ENCODE results near the gene KCNH2.

Gene KCNH2

DNA sequence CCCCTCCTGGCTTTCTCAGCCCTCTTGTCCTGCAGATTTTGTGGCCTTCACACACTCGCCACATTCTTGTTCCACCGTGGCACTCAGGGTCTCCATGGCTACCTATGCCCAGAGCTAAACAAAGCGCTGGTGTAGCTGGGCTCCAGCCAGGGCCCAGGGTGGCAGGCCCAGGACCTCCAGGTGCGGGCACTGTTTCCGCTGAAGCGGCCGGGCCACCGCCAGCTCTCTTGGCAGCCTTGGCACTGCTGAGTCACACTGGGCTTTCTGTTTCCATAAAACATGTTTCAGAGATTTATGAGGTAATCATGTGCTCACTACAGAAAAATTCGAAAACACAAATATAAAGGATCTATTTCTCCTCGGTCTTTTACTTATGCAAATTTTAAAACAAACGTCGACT is 74.5 kb downstream of the KCNH2 start:
- no peak for DNase-seq

DNA sequence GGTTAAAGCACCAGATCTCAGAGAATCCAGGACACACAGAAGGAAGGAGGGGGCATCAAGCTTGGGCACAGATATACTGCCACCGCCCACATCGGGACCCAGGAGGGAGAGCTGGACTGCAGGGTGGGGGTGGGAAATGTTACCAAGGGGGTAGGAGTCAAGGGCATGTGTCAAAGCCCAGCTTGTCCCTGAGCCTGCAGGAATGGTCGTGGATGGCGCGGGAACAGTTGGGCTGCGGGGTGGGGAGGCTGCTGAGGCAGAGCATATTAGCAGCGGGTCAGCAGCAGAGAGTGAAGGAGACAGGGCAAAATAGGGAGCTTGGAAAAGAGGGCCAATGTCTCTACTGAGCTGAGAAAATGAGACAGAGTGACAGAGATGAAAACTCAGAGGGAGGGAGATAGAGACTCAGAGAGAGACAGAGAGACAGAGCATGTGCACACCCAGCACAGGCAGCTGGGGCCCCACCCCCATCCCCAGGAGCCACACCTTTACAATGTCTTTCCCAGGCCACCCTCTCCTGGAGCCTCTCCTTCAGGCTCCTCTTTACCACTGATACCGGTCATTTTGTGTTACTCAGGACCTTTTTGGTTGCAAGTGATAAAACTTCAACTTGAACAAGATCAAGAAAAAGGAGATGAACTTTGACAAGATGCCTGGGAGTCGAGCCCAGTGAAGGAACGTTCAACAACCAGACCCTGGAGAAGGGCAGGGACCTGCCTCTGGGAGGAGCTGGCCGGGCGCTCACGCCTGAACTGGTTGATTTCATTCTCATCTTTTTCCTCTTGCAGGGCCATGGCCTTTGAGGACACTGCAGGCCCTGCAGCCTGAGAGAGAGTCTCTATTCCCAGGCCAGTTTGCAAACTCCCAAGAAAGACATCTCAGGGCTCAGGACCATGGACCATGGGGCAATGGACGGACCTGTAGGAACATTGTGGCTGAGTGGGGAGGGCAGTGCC is 75.8 kb downstream of the KCNH2 start:
- DNase-seq: no peak

DNA sequence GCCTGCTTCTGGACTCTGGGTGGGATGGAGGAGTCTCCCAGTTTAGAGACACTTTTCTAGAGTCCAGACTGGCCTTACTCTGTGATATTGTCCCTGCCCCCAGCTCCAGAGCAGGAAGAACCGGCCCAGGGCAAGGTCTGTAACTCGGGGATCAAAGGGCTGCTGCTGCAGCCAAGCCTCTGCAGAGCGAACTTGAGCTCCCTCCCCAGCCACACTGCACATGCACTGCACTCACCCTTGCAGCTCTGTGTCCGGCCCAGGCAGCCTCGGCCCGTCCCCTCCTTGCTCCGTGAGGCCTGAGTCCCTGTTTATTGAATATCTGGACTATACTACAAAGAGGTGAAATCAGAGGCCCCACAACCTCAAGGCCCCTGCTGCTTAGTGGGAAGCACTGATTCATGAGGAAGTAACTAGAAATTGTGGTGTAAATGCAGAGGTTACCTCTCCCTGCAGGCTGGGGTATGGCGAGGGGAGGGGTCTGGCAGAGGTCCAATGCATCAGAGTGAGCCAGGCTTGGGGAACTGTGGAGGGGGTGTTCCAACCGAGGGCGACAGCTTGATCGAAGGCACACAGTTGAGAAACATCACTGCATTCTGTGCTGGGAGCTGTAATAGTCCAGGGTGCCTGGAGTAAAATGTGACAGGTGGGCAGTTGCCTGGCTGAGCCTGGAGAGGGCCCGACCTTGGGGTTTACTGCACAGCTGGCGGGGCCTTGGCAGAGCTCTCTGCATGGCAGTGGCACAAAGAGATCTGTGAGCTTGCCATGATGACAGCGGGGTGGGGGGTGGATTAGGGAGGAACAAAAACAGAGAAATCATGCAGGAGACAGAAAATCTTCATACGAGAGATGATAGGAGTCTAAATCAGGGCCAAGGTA is 76.7 kb downstream of the KCNH2 start:
- DNase-seq: no peak

DNA sequence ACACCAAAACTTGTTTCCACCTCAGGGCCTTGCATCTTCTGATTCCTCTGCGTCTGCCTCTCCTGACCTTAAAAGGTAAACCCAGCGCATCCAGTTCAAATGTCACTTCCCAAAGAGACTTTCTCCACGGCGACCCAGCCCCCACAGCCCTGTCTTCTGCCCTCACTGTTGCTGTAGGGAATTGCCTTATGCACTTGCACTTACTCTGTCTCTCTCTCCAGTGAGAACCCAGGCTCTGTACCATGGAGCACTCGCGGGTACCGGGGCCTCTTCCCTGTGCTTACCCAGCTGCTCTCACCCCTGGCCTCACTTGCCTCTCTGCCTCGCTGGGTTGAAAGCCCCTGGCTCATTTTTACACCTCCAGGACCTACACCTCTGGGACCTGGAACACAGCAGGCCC is 77.4 kb downstream of the KCNH2 start:
- DNase-seq: no peak

DNA sequence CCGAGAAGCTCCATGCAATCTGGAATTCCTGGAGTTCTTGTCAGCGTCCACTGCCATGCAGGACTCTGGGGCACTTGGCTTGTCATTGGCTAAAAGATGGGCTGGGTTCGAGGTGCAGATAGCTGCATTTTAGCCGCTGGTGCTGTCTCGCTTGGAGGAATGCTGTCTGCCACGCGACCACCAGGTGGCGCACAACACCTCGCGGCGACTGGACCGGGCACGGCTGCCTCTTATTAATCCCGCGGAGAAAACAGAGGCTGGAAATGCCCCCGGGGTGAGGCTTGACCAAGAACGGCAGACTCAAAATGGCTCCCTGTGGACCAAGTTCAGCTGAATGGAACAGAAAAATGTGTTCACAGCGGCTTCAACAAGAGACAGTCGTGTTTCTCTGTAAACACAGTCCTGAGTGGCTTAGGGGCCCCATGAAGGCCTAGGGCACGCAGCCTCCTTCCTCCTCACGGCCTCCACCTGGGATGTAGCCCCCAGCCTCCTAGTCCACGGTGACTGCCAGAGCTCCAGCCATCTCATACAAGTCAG is 79.6 kb downstream of the KCNH2 start:
- DNase-seq: peak; percentile 80

DNA sequence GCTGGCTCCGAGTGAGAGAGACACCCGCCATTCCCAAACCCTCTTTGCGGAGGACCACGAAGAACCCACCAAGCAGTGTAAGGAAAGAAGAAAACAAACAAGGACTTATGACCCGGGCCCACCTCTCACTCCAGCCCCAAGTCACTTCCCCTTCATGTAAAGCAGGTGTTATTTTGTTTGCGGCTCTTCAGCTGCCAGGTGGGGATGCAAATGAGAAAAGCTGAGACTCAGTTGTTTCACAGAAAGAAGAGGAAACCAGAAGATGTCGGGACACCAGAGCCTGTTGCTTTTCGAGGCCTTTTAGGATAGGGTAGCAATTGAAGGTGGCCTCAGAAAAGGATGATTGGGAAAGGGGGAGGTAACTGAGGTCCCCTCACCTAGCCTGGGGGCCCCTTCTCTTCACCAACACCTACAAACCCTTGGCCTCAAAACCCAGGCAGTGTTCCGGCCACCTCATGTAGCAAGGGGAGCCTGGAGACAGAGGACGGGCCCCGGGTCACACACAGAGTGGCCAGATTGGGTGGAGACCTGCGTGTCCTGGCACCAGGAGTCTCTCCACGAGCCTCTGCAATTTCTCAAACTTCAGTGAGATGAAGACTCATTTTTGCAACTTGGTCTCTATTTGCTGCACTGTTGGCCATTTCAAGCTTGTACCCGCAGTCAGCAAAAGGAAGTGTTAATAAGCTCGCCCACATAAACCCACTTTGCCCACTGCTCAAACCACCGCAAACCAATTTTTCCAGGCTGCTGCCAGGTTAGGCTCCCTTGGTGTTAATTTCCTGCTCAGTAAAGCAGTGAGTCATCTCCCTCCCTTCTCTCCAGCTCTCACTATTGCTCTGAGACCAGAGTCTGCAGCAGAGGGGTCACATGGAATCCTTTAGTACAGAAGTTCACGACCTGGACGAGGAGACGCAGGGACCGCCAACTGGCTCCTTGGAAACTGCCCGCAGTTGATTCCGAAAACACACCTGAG is 80.3 kb downstream of the KCNH2 start:
- DNase-seq: no peak

DNA sequence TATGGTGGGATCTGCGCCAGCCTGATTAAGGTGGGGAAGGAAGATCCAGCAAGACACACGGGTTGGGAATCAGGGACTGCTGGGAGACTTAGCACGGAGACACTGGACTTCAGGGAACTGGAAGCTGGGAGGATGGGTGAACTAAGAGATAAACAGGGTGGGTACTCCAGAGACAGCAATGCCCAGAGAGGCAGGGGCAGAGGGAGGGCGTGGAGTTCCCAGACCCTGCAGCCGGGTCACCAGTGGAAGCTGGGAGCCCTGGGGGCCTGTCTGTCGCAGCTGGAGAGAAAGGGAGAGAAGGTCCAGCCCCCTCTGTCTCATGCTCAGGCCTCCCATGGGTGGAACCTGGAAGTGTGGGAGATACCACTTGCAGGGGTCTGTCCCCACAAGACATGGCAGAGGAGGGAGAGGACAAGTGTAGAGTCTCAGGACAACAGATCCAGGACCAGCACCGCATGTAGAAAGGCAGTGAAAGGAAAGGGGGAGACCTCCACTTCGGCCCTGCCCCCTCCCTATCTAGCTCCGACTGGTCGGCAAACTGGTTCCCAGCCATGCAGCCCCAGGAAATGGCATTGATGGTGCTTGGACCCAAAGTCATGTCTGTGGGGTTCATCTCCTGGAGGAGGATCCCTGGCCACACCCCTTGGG is 81.4 kb downstream of the KCNH2 start:
- DNase-seq: no peak

DNA sequence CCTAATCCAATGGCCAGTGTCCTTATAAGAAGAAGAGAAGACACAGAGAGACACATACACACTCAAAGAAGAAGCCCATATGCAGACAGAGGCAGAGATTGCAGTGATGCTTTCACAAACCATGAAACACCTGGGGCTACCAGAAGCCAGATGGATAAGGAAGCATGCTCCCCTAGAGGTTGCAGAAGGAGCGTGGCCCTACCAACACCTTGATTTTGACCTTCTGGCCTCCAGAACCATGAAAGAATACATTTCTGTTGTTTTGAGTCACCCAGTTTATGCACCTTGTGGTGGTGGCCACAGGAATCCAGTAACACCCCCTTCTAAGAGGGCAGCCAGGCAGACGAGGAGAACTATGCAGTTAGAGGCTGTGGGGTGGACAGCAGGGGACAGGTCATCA is 82.3 kb downstream of the KCNH2 start:
- DNase-seq: no peak
